Motor neuron (in vitro differentiated cells): ENCODE measurements around the gene ASB14. TPM values are rescaled to one million over a fixed set of nuclear protein-coding genes. Genes with fewer than 3 reads are reported as not detected.

ENCODE experiments used
- ATAC-seq, 8 experiments: fragments of 200-7000 bp; cut with Tn5 transposase; replicated peaks in 6 of 8; 2 replicates each; pipeline ENCODE4 v1.8.0; 2021; ENCODE audit warnings: mild to moderate bottlenecking in 8 of 8, moderate library complexity in 8 of 8
- H3K27ac ChIP-seq, 2 donors: fragments of 250-450 bp; sonication (Bioruptor Pico); 2 replicates each; pipeline ENCODE4 v1.9.0; 2021; ENCODE audit warnings: antibody characterized with exemption in 2 of 2, mild to moderate bottlenecking in 2 of 2, moderate library complexity in 1 of 2
- H3K4me1 ChIP-seq, 2 donors: fragments of 250-450 bp; sonication (Bioruptor Pico); replicated peaks in 1 of 2; 2 replicates each; pipeline ENCODE4 v1.6.1; 2021; ENCODE audit warnings: antibody characterized with exemption in 2 of 2, mild to moderate bottlenecking in 2 of 2, moderate library complexity in 1 of 2
- H3K4me3 ChIP-seq, 5 donors: fragments of 250-450 bp; sonication (Bioruptor Pico); 2 replicates each; pipeline ENCODE4 v1.9.0; 2021; ENCODE audit warnings: antibody characterized with exemption in 5 of 5, mild to moderate bottlenecking in 5 of 5, moderate library complexity in 4 of 5
- WGBS, 10 experiments: fragments of 450-650 bp; shearing (Covaris generic); methylation state at CpG; one replicate each; pipeline ENCODE4 v1.0.0; 2022; 5-methylcytosine and 5-hydroxymethylcytosine counted together
- in situ Hi-C, 9 experiments: fragments of 400-800 bp; cut with MboI; loops; one replicate each; pipeline ENCODE4 v1.15.0; 2021; ENCODE audit warnings: low sequenced_read_pairs in 9 of 9, low pct_unique_long_range_greater_than_20kb in 2 of 9; ENCODE audit not compliant: unreplicated experiment in 9 of 9
- total RNA-seq, 8 experiments: library from RNA; unstranded; fragments of 300-600 nt; gene quantifications; 2 replicates each; pipeline versions ENCODE4 v1.2.3 to v1.2.4, GENCODE V29; 2022

The ASB14 gene
- total RNA-seq, 8 experiments from 2014 or later: 0.42 to 2.4 (median 1.1) TPM

DNA sequence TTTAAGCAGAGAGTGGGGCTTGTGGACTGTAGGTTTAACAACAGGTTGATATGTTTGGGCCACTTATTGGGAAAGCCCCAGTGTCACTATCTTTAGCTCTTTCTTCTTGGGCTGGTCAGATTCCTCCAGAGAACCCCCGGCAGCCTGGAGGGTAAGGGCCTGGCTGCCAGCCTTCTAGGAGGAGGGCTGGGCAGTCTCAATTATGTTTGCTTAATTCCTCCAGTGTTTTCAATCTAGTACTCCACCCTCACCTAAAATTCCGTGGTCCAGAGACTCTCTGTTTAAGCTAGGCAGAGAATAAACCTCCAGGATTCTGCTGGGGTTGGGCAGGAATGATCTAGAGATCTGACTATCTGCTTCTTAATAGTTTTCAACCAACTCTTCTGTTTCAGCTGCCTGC, 5.3 kb downstream of the ASB14 start:
- peak in 1 of 8 experiments; percentile 41 for ATAC-seq
- Histone ChIP-seq H3K27ac (no peak overlapping the region), H3K4me3 (no peak overlapping the region), H3K4me1 (no peaks in the 10 kb centered on the region)
- in situ Hi-C loops: no loop called here
- WGBS, 10 experiments: 0 to 100% (median 79%) methylated on average over 1 to 2 of the region's 2 CpGs; no CpG with 5 or more reads in 4 of the 10 experiments

DNA sequence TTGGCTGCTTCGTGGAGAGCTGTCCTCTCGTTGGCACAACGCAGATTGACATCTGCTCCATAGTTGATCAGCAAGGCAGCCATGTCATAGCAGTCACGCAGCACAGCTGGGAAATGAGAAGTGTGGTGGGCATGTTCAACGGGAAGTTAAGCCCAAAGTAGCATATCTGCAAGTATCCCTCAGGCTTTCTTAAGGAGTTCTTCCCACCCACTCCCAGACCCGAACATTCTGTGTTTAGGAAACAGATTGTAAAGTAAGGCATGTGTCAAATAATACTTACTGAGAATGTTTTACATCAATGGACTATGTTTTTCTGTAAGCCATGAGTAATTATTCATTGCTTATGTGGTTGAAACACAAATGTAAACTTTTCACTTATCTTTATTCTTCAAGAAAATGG, 9.2 kb downstream of the ASB14 start:
- in situ Hi-C loops: no loop called here
- no peaks in the 10 kb centered on the region for H3K4me1 ChIP-seq
- no peak overlapping the region for H3K4me3 ChIP-seq
- peak in 3 of 8 experiments; percentile 57 to 82 (median 58) for ATAC-seq
- 7 to 95% (median 67%) methylated on average over 1 to 6 of the region's 6 CpGs; no CpG with 5 or more reads in 1 of the 10 experiments for WGBS, 10 experiments
- H3K27ac ChIP-seq: no peak overlapping the region

DNA sequence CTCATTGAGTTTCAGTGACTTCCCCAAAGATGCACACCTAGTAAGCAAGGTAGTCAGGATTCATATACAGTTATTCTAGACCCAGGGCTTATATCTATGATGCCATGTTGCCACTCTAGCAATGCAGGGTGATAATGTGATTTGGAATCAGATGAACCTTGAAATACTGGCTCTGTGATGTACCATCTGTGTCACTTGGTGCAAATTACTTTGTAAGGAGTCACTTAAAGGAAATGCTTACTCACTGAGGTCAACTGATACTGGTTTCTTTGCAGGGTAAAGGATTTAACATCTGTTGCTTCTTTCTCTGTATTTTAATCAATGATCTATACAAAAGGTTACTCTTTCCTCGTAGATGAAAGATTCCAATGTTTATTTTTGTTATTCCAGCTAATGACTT, 10.8 kb downstream of the ASB14 start:
- no peak overlapping the region for H3K4me3 ChIP-seq
- peak in 1 of 8 experiments; percentile 48 for ATAC-seq
- in situ Hi-C loops: no loop called here
- no peaks in the 10 kb centered on the region for H3K4me1 ChIP-seq
- 0 to 100% (median 85%) methylated on average over 1 of the region's 1 CpG; no CpG with 5 or more reads in 2 of the 10 experiments for WGBS, 10 experiments
- H3K27ac ChIP-seq: no peak overlapping the region

DNA sequence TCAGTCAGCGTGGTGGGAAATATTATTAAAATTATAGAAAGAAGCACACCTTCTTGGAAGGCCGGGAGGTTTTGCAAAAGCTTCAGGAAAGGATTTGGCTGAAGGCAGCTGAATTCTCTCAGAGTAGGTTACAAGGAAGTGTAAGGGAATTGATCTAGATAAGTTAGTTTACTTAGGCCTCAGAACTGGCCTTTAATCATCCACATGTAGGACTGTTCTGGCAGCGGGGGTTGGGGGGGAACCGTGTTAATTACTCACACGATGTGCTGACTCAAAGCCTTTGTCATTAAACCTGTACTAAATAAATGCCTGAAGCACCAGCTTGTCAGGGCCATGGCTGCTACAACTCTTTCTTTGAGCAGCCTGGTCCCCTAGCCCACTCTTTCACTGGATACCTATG, 12.8 kb downstream of the ASB14 start:
- in situ Hi-C loops: no loop called here
- Histone ChIP-seq H3K4me3 (no peak overlapping the region), H3K27ac (no peak overlapping the region), H3K4me1 (no peaks in the 10 kb centered on the region)
- no peak for ATAC-seq
- 80 to 100% (median 93%) methylated on average over 1 to 5 of the region's 5 CpGs; no CpG with 5 or more reads in 3 of the 10 experiments for WGBS, 10 experiments

DNA sequence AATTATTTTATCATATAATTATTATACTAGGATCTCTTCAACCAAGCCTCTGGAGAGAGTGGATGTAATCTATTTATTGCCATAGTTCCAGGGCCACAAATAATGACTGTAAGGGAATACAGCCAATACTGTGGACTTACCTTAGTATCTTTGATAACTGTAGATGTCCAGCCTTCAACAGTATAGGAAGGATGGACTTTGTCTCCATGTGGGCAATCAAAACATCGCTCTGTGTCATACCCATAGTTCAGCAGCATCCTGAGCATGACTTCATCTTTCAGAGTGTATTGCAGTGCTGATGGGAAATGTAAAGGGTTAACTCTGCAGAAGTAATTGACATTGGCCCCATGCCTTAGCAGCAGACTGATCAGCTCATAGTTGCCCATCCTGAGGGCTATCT, 14.2 kb downstream of the ASB14 start:
- Histone ChIP-seq H3K27ac (no peak overlapping the region), H3K4me1 (no peaks in the 10 kb centered on the region), H3K4me3 (no peak overlapping the region)
- no peak for ATAC-seq
- in situ Hi-C loops: no loop called here
- WGBS, 10 experiments: 100% methylated on average over 1 of the region's 1 CpG; no CpG with 5 or more reads in 6 of the 10 experiments

DNA sequence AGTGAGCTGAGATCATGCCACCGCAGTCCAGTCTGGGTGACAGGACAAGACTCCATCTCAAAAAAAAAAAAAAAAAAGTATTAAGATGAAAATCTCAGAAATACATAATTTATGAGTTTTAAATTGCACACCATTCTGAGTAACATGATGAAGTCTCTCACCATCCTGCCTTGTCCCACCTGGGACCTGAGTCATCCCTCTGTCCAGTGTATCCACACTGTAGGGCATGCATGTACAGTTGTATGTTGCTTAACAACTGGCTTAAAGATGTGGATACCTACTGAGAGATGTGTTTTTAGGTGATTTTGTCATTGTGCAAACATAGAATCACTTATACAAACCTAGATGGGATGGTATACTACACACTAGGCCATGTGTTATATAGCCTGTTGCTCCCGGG, 17.1 kb downstream of the ASB14 start:
- in situ Hi-C loops: no loop called here
- ATAC-seq: no peak
- 33 to 100% (median 93%) methylated on average over 1 to 2 of the region's 2 CpGs; no CpG with 5 or more reads in 3 of the 10 experiments for WGBS, 10 experiments
- Histone ChIP-seq H3K4me3 (no peak overlapping the region), H3K4me1 (no peaks in the 10 kb centered on the region), H3K27ac (no peak overlapping the region)

DNA sequence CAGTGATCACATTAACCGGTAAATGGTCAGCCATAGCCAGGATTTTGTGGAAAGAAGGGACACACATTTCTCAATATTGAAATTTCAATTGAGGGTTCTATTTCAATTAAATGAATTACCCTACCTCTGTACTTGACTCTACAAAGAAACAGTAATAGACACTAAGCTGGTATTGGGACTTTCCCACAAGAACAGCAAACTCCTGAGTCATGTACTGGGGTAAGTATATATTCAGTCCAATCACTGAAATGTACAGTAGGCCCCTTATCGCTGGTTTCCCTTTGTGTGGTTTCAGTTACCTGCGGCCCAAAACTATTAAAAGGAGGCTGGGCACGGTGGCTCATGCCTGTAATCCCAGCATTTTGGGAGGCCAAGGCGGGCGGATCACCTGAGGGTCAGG, 17.6 kb downstream of the ASB14 start:
- WGBS, 10 experiments: 90 to 100% (median 99%) methylated on average over 2 to 5 of the region's 6 CpGs; no CpG with 5 or more reads in 4 of the 10 experiments
- Histone ChIP-seq H3K4me1 (no peaks in the 10 kb centered on the region), H3K4me3 (no peak overlapping the region), H3K27ac (no peak overlapping the region)
- no peak for ATAC-seq
- in situ Hi-C loops: no loop called here

DNA sequence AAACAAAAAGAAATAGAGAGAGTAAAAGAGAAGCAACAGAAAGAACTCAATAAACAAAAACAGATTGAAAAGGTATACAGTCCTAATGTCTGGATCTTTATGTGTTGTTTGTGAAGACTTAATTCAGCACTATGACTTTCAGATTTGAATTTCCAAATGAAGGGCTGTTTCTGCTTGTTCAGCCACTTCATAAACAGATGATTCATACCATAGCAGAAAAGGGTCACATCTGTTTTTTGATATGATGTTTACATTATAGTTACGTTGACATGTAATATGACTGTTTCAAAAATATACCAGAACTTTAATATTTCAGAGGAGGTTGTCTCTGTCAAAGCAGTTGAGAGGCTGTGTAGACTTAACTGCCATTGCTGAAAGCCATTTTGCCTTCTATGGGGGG, 24.1 kb downstream of the ASB14 start:
- peak in 1 of 8 experiments; percentile 37 for ATAC-seq
- 57 to 100% (median 89%) methylated on average over 1 of the region's 1 CpG; no CpG with 5 or more reads in 1 of the 10 experiments for WGBS, 10 experiments
- H3K27ac ChIP-seq: no peak overlapping the region
- in situ Hi-C loops: no loop called here
- H3K4me3 ChIP-seq: no peak overlapping the region
- no peaks in the 10 kb centered on the region for H3K4me1 ChIP-seq

DNA sequence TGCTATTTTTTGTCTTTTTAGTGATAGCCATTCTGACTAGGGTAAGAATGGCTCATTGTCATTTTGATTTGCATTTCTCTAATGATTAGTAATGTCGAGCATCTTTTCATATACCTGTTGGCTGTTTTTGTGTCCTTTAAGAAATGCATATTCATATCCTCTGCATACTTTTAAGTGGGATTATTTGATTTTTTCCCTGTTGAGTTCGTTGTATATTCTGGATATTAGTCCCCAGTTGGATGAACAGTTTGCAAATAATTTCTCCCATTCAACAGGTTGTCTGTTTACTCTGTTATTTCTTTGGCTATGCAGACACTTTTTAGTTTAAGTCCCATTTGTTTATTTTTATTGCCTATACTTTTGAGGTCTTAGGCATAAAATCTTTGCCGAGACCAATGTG, 30.6 kb downstream of the ASB14 start:
- Histone ChIP-seq H3K4me1 (no peaks in the 10 kb centered on the region), H3K4me3 (no peak overlapping the region), H3K27ac (no peak overlapping the region)
- no peak for ATAC-seq
- in situ Hi-C loops: no loop called here
- 82 to 100% (median 99%) methylated on average over 2 to 3 of the region's 3 CpGs for WGBS, 10 experiments

DNA sequence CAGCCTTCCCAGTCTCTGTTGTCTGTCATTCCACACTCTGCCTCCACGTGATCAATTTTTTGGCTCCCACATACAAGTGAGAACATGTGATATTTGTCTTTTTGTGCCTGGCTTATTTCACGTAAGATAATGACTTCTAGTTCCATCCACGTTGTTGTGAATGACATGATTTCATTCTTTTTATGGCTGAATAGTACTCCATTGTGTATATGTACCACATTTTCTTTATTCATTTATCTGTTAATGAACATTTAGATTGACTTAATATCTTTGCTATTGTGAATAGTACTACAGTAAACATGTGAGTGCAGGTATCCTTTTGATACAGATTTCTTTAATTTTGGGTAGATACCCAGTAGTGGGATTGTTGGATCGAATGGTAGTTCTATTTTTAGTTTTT, 31.4 kb downstream of the ASB14 start:
- in situ Hi-C loops: no loop called here

DNA sequence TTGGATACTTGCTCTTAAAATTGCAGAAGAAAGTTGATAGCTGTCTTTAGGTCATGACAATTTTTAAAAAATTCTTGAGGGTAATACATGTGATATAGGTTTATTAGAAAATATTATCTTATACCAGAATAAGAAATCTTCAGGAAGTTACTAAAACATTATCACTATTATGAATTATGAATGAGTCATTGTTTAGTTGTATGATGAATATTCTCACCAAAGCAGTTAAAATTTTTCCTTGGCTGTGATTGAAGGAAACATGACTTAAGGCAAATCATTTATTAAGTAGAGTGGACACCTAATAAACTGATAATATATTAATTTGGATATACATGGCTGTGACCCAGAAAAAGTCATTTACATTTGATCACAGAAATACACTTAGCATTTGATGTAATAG, 34.8 kb downstream of the ASB14 start:
- Histone ChIP-seq H3K27ac (no peak overlapping the region), H3K4me3 (no peak overlapping the region), H3K4me1 (no peaks in the 10 kb centered on the region)
- in situ Hi-C loops: no loop called here
- no peak for ATAC-seq

More for the DNA sequence above, 31.4 kb downstream of the ASB14 start:
- H3K27ac ChIP-seq: no peak overlapping the region
- WGBS, 10 experiments: 78 to 100% (median 93%) methylated on average over 1 to 4 of the region's 4 CpGs
- no peak overlapping the region for H3K4me3 ChIP-seq
- H3K4me1 ChIP-seq: no peaks in the 10 kb centered on the region
- ATAC-seq: no peak

DNA sequence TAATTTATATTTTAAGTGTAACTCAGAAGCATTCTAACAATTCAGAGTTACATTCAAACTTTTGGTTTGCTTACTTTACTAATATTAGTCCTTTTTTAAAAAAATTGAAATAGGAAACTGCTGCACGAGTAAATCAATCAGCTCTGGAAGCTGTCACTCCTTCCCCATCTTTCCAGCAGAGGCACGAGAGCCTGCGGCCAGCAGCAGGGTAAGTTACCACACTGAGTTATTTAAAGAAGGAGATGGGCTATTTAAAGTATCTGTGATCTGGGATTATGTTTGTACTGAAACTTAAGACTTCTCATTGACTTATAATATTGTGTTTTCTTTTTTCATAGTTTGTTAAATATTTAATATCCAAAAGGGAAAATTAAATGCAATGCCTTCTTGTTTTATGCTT, 35.6 kb downstream of the ASB14 start:
- no peak for ATAC-seq
- in situ Hi-C loops: no loop called here
- Histone ChIP-seq H3K27ac (no peak overlapping the region), H3K4me1 (no peaks in the 10 kb centered on the region), H3K4me3 (no peak overlapping the region)
- WGBS, 10 experiments: 50 to 100% (median 80%) methylated on average over 1 to 3 of the region's 3 CpGs; no CpG with 5 or more reads in 1 of the 10 experiments

DNA sequence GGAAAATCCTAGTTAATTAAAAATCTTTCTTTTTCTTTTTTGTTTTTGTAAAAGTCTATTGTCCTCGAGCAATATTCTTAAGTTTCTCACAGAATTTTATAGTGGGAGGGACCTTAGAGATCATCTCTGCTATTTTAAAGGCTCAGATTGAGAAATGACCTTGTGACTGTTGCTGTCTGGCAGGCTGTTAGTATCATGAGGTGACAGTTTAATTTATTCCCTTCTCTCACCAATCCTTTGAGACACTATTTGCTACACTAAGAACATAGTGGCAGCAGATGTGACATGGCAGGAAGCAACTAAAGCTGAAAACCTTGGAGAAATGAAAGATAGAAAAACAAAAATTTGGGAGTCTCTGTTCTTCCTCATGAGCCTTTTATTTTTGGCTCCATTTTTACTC, 40.1 kb downstream of the ASB14 start:
- H3K4me1 ChIP-seq: no peaks in the 10 kb centered on the region
- peak in 6 of 8 experiments; percentile 38 to 73 (median 60) for ATAC-seq
- 0 to 89% (median 40%) methylated on average over 1 of the region's 1 CpG; no CpG with 5 or more reads in 2 of the 10 experiments for WGBS, 10 experiments
- H3K4me3 ChIP-seq: no peak overlapping the region
- in situ Hi-C loops: no loop called here
- no peak overlapping the region for H3K27ac ChIP-seq

DNA sequence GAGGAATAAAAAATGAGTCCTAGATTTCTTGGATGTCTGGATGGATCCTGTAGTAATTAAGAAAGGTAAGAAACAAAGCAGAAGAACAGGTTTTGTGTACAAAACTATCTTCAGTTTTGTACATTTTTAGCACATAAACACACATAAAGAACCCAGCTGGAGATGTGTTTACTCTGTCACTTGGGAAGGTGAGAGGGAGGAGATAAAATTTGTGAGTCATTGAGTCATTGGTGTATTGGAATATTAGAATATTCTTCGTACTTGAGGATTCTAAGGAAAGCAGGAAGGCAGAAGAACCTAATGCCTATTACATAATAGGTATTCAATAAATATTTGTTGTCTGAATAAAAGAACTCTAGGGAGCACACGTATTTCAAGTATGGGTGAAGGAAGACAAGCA, 47.5 kb downstream of the ASB14 start:
- ATAC-seq: peak in 3 of 8 experiments; percentile 23 to 72 (median 47)
- 6 to 92% (median 83%) methylated on average over 1 to 2 of the region's 2 CpGs; no CpG with 5 or more reads in 1 of the 10 experiments for WGBS, 10 experiments
- Histone ChIP-seq H3K4me1 (no peaks in the 10 kb centered on the region), H3K27ac (no peak overlapping the region), H3K4me3 (no peak overlapping the region)
- in situ Hi-C loops: loop anchor here in 1 of 9 experiments (25.0 kb wide), 1 partner anchor 317 kb away; the partner anchor contains the start of gene PDE12
